Epithelial cell of prostate (primary cell): ENCODE data around the gene CKAP4.
A peak's percentile ranks its signal among the peaks of the same experiment; 100 is the strongest.

Source experiments
- DNase-seq: peaks from one replicate; pipeline ENCODE4 v3.0.0-alpha.2; 2011; ENCODE audit warnings: low read depth, low spot score
- H3K27ac ChIP-seq: fragments of 450-650 bp; 2 replicates; pipeline ENCODE4 v1.5.1; 2017; ENCODE audit warnings: mild to moderate bottlenecking

CKAP4 gene

DNA sequence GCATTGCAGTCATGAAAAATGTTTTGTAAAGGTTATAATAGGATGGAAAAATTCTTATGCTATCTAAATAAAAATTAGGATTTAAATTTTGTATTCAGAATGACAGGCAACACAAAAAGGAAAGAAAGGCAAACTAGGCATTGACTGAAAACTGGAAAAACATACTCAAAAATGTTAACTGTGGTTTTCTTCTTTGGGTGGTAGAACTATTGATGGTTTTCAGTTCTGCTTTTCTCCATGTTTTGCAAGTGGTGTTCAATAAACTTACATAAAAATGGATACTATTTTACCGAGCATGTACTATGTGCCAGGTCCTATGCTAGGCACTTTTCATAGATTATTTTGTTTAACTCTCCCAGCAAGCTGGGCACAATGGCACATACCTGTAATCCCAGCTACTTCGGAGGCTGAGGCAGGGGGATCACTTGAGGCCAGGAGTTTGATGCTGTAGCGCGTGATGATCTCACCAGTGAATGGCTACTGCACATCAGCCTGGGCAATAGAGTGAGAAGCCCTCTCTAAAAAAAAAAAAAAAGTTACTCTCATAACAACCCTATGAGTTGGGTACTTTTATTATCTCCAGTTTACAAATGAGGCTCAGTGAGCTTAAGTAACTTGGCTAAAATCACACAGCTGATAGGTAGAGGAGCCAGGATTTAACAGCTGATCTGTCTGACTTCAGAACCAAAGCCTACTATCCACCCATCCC is 28.4 kb upstream of the CKAP4 start:
- H3K27ac ChIP-seq, result no peak overlapping the region
- no peak for DNase-seq

GRCh38 chr12:106275458-106275857 is 27.6 kb upstream of the CKAP4 start:
- H3K27ac ChIP-seq, result no peak overlapping the region

DNA sequence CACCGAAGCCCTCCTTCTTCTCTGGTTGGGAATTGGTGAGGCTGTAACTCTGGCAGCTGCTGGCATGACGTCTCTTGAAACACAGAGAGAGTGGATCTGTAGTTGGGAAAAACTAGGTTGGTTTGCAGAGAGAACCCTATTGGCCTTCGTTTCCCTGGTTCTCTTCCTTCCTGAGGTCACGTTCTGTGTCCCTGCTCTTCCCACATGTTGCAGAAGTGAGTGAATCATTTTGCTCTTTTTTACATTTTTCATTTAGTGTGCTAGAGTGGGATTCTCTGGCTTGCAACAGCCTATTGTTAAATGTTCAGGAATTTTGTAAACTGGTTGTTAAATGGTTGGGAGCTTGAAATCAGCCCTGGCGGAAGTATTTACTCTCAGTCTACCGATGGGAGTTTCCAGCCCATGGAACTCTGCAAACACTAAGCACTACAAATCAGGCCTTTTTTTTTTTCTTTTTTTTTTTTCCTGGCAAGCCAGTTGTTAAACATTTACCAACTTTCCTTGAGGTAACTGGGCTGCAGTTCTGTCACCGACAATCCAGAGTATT is 26.8 kb upstream of the CKAP4 start:
- no peak overlapping the region for H3K27ac ChIP-seq
- DNase-seq, result no peak

More at GRCh38 chr12:106275458-106275857, 27.6 kb upstream of the CKAP4 start:
- no peak for DNase-seq

DNA sequence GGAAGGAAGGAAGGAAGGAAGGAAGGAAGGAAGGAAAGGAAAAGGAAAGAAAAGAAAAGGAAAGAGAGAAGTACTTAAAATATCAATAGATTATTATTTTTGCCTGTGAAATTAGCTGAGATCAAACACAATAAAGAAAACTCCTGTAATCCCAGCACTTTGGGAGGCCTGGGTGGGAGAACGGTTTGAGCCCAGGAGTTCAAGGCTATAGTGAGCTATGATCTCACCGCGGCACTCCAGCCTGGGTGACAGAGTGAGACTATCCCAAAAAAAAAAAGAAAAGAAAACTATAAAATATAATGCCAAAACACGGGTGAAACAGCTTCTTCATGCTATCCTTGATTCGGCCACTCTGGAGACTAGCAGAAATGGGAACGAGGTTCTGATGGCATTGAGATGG is 26.2 kb upstream of the CKAP4 start:
- no peak for DNase-seq
- no peak overlapping the region for H3K27ac ChIP-seq

DNA sequence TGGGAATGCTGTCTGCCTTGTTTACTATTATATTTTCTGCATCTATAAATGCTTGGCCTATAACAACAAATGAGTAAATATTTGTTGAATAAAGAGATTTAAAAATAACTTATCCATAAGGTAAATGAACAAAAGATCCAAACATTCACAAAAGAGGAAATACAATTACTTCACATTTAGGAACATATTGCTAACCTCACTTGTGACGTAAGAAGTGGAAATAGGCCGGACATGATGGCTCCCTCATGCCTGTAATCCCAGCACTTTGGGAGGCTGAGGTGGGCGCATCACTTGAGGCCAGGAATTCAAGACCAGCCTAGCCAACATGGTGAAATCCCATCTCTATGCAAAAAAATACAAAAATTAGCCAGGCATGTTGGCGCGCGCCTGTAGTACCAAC is 25.7 kb upstream of the CKAP4 start:
- H3K27ac ChIP-seq, result no peak overlapping the region
- no peak for DNase-seq

- no peak for DNase-seq
- H3K27ac ChIP-seq, result peak overlapping the region; percentile 59
Measured at GRCh38 chr12:106271575-106272505, 24.0 kb upstream of the CKAP4 start.

GRCh38 chr12:106269150-106269771 is 21.4 kb upstream of the CKAP4 start:
- no peak for DNase-seq
- H3K27ac ChIP-seq, result no peak overlapping the region

DNA sequence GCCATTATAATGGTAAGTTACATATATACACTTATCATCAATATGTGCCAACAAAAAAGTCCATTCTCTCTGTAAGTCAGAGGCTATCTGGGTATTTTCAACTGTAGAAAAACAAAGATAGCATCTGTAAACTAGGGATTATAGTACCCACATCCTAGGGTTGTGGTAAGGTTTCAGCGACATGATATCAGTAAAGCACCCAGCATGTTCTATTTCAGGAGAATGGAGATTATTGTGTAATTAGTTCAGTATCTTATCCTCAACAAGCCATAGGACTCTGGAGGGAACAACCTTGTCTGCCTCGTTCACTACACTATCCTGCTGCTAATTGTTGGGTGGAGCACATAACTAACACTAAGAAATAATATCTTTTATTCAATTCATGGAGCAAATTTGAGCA is 19.7 kb upstream of the CKAP4 start:
- DNase-seq, result no peak
- no peak overlapping the region for H3K27ac ChIP-seq

DNA sequence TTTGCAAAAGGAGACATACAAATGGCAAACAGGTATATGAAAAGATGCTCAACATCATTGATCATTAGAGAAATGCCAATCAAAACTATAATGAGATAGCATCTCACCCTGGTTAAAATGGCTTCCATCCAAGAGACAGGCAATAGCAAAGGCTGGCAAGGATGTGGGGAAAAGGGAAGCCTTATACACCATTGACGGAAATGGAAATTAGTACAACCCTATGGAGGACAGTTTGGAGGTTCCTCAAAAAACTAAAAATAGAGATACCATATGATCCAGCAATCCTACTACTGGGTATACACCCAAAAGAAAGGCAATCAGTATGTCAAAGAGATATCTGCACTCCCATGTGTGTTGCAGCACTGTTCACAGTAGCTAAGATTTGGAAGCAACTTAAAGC is 17.3 kb upstream of the CKAP4 start:
- H3K27ac ChIP-seq, result no peak overlapping the region
- no peak for DNase-seq

DNA sequence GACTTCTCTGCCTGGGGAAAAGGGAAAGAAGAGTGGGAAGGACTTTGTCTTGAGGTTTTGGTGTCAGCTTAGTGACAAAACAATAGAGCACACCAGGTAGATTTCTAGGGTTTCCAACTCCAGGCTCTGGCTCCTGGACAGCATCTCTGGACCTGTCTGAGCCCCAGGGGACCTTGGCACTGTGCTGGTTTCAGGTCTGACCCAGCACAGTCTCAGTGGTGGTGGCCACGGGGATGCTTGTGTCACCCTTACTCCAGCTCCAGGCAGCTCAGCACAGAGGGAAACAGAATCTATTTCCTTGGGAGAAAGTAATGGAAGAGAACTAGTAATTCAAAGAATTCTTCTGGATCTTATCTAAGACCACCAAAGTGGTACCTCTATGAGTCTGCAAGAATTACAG is 11.1 kb upstream of the CKAP4 start:
- no peak overlapping the region for H3K27ac ChIP-seq
- no peak for DNase-seq

DNA sequence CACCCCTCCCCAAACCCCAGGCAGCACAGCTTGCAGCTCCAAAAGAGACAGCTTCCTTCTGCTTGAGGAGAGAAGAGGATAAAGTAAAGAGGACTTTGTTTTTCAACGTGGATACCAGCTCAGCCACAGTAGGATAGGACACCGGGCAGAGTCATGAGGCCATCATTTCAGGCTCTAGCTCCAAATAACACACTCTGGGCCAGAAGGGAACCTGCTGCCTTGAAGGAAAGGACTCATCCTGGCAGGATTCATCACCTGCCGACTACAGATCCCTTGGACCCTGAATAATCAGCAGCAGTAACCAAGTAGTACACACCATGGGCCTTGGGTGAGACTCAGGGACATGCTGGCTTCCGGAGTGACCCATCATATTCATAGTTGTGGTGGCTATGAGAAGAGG is 10.4 kb upstream of the CKAP4 start:
- H3K27ac ChIP-seq, result no peak overlapping the region
- DNase-seq, result no peak

DNA sequence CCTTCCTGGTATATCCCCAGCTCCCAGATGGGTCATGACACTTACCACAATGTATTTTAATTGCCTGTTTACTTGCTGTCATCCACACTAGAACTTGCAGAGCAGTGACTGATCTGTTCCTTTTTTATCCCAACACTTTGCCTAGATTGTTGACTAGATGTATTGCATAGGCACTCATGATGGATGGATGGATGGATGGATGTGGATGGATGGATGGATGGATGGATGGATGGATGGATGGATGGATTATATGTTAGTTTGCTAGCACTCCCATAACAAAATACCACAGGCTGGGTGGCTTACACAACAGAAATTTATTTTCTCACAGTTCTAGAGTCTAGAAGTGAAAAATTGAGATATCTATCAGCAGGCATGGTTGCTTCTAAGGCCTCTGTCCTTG is 8.7 kb upstream of the CKAP4 start:
- no peak overlapping the region for H3K27ac ChIP-seq

GRCh38 chr12:106255952-106256351 is 8.1 kb upstream of the CKAP4 start:
- no peak for DNase-seq
- no peak overlapping the region for H3K27ac ChIP-seq

More for the DNA sequence above, 8.7 kb upstream of the CKAP4 start:
- no peak for DNase-seq

DNA sequence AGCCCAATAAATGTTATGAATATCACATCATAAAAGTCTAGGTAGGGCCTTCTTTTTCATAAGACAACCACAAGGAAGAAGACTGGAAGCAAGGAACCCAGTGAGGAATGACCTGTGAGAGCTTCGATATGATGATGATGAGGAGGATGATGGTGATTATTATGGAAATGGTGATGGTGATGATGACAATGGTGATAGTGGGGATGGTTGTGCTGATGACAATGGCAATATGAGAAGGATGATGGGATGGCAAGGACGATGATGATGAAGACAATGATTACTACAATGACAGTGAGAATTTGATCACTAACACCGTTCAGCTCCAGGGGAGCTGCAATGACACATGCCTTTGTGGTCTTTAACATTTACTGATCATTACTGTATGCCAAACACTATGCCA is 7.7 kb upstream of the CKAP4 start:
- DNase-seq, result no peak
- no peak overlapping the region for H3K27ac ChIP-seq

DNA sequence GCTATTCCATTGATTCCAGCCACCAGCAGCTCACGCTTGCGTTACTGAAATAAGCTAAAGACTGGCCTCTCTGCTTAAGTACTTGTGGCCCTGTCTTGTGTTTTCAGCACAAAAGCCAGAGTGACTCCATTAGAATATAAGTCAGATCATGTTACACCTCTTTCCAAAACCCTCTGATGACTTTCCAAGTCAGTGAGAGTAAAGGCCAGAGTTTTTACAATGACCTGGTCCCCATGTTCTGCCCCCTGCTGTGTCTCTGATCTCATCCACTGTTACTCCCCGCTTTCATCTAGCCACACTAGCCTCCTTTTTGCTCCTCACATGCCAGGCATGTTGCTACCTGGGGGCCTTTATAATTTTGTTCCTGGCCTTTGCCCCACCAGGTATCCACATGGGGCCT is 6.9 kb upstream of the CKAP4 start:
- H3K27ac ChIP-seq, result no peak overlapping the region
- DNase-seq, result no peak

- no peak for DNase-seq
- no peak overlapping the region for H3K27ac ChIP-seq
Measured at GRCh38 chr12:106251631-106252455, 4.0 kb upstream of the CKAP4 start.

- peak overlapping the region; percentile 95 for H3K27ac ChIP-seq
- DNase-seq, result no peak
Measured at GRCh38 chr12:106249411-106250135, 1.8 kb upstream of the CKAP4 start.

- peak overlapping the region; percentile 95 for H3K27ac ChIP-seq
- no peak for DNase-seq
Measured at GRCh38 chr12:106248846-106249371, 1.1 kb upstream of the CKAP4 start.

DNA sequence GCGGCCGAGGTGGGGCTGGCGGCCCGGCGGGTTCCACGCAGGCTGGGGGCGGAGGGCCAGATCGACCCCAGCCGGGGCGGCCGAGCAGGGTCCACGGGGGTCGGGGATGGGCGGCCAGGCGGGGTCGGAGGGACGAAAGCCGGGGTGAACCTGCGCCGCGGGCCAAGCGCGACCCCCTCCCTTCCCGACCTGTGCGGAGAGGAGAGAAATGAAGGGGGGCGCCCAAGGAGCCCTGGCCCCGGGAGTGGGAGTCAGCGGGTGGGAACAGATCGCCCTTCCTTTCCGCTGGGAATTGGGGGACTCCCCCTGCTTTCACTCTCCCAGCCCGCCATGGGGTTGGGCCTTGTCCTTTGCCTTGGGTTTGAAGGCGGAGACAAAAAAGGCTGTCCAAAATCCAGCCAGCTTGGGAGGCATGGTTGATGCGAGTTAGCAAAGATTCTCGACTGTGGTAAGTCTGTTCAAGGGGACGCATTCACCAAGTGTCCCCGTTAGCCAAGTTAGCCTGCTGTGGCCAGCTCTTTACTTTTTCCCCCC is 559 bp upstream of the CKAP4 start:
- H3K27ac ChIP-seq, result peak overlapping the region; percentile 95
- DNase-seq, result no peak
